SK-N-SH treated with all-trans-retinoic acid at 6 μM for 48 hours (cell line): ENCODE measurements around the gene SMIM24.
A peak's percentile ranks its signal among the peaks of the same experiment; 100 is the strongest.

Source experiments
- ATAC-seq: fragments of 200-7000 bp; cut with Tn5 transposase; 3 replicates; pipeline ENCODE4 v1.9.1; 2020; ENCODE audit warnings: mild to moderate bottlenecking, moderate library complexity
- BACH2 ChIP-seq: fragments of 250-450 bp; sonication (Bioruptor Pico); IDR thresholded peaks from 2 replicates; pipeline ENCODE4 v1.9.0; 2021; ENCODE audit warnings: mild to moderate bottlenecking, borderline replicate concordance
- CSDC2 ChIP-seq: fragments of 250-450 bp; sonication (Bioruptor Pico); IDR thresholded peaks from 2 replicates; pipeline ENCODE4 v1.5.0; 2020; ENCODE audit warnings: mild to moderate bottlenecking, moderate library complexity
- ESRRG ChIP-seq: fragments of 250-450 bp; sonication (Bioruptor Pico); IDR thresholded peaks from 2 replicates; pipeline ENCODE4 v1.6.1; 2021; ENCODE audit warnings: mild to moderate bottlenecking
- GLIS3 ChIP-seq: fragments of 250-450 bp; sonication (Bioruptor Pico); IDR thresholded peaks from 2 replicates; pipeline ENCODE4 v1.5.0; 2020; ENCODE audit warnings: mild to moderate bottlenecking, moderate library complexity
- ISL1 ChIP-seq: fragments of 250-450 bp; sonication (Bioruptor Pico); IDR thresholded peaks from 2 replicates; pipeline ENCODE4 v2.1.2; 2022; ENCODE audit warnings: mild to moderate bottlenecking, moderate library complexity
- OSR1 ChIP-seq: fragments of 250-450 bp; sonication (Bioruptor Pico); IDR thresholded peaks from 2 replicates; pipeline ENCODE4 v1.8.0; 2022; ENCODE audit warnings: moderate library complexity, mild to moderate bottlenecking, inconsistent platforms
- PPARA ChIP-seq: fragments of 250-450 bp; sonication (Bioruptor Pico); IDR thresholded peaks from 2 replicates; pipeline ENCODE4 v1.5.0; 2020; ENCODE audit warnings: mild to moderate bottlenecking, borderline replicate concordance
- SNAI2 ChIP-seq: fragments of 250-450 bp; sonication (Bioruptor Pico); IDR thresholded peaks from 2 replicates; pipeline ENCODE4 v1.5.0; 2020; ENCODE audit warnings: mild to moderate bottlenecking, moderate library complexity
- TCF4 ChIP-seq: fragments of 250-450 bp; sonication (Bioruptor Pico); IDR thresholded peaks from 2 replicates; pipeline ENCODE4 v1.8.0; 2021; ENCODE audit warnings: mild to moderate bottlenecking, moderate library complexity, borderline replicate concordance
- ZC3H10 ChIP-seq: fragments of 250-450 bp; sonication (Bioruptor Pico); IDR thresholded peaks from 2 replicates; pipeline ENCODE4 v1.5.1; 2021; ENCODE audit warnings: mild to moderate bottlenecking, moderate library complexity
- ZFP3 ChIP-seq: fragments of 250-450 bp; sonication (Bioruptor Pico); IDR thresholded peaks from 2 replicates; pipeline ENCODE4 v1.5.0; 2020; ENCODE audit warnings: mild to moderate bottlenecking, moderate library complexity
- ZFP30 ChIP-seq: fragments of 450-650 bp; formaldehyde crosslinking; IDR thresholded peaks from 2 replicates; pipeline ENCODE4 v1.5.0; 2022; ENCODE audit warnings: mild to moderate bottlenecking, moderate library complexity
- ZNF70 ChIP-seq: fragments of 450-650 bp; formaldehyde crosslinking; IDR thresholded peaks from 2 replicates; pipeline ENCODE4 v1.5.0; 2020; ENCODE audit warnings: mild to moderate bottlenecking, moderate library complexity
- ZNF8 ChIP-seq: fragments of 450-650 bp; formaldehyde crosslinking; IDR thresholded peaks from 2 replicates; pipeline ENCODE4 v1.5.0; 2020; ENCODE audit warnings: mild to moderate bottlenecking, moderate library complexity
- TF ChIP-seq, protein P1 (sequence below): fragments of 250-450 bp; sonication (Bioruptor Pico); IDR thresholded peaks from 2 replicates; pipeline ENCODE4 v1.5.1; 2021; ENCODE audit warnings: mild to moderate bottlenecking, moderate library complexity
- TF ChIP-seq, protein P2 (sequence below): fragments of 250-450 bp; sonication (Bioruptor Pico); IDR thresholded peaks from 2 replicates; pipeline ENCODE4 v1.5.1; 2020; ENCODE audit warnings: low read depth, mild to moderate bottlenecking, moderate library complexity
- TF ChIP-seq, protein P3 (sequence below): fragments of 250-450 bp; sonication (Bioruptor Pico); IDR thresholded peaks from 2 replicates; pipeline ENCODE4 v1.8.0; 2021; ENCODE audit warnings: low read depth, mild to moderate bottlenecking, moderate library complexity, borderline replicate concordance
- TF ChIP-seq, protein P4 (sequence below): fragments of 250-450 bp; sonication (Bioruptor Pico); IDR thresholded peaks from 2 replicates; pipeline ENCODE4 v1.8.0; 2020; ENCODE audit warnings: mild to moderate bottlenecking, moderate library complexity, borderline replicate concordance

The SMIM24 gene

DNA sequence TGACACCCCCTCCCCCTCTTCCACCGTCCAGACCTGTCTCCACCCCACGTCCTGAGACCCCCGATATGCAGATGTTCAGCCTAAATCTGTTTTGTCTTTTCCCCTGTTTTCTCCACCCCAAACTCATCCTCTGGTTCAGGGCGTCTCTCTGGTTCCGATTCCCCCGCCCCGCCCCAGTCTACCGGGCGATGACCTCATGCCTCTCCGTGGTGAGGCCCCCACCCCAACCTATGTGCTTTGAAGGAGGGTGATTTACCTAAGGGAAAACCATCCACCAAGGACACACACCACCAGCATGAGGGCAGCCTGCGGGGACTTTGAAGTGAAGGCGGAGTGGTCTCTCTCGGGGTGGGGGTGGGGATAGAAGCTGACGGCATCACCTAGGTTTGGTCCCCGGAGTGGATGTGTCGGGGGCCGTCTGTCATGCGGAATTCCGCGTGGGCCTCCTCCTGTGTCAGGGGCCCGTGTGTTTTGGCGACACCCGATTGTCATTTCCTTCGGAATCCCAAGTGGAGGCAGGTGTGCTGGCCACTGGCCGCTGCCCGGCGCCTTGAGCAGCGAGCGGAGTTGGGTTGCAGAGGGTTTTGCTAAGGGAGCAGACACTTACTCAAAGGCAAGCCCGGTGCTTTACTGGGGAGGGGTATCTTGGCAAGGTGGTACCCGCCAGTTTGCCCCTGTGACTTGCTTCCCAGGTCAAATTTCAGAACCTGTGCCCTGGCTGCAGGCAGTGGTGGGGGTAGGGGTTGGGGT lies 27.2 kb upstream of the SMIM24 start:
- ATAC-seq: no peak
- TF ChIP-seq SNAI2 (CRISPR knock-in tag) (no peak), ISL1 (CRISPR knock-in tag) (no peak), ZFP3 (CRISPR knock-in tag) (no peak), ZFP30 (CRISPR knock-in tag) (no peak), ZNF70 (CRISPR knock-in tag) (no peak), ZNF8 (CRISPR knock-in tag) (no peak), OSR1 (CRISPR knock-in tag) (no peak), TCF4 (no peak), GLIS3 (CRISPR knock-in tag) (no peak), ESRRG (CRISPR knock-in tag) (no peak), PPARA (CRISPR knock-in tag) (no peak)
- TF ChIP-seq, protein P1, sequence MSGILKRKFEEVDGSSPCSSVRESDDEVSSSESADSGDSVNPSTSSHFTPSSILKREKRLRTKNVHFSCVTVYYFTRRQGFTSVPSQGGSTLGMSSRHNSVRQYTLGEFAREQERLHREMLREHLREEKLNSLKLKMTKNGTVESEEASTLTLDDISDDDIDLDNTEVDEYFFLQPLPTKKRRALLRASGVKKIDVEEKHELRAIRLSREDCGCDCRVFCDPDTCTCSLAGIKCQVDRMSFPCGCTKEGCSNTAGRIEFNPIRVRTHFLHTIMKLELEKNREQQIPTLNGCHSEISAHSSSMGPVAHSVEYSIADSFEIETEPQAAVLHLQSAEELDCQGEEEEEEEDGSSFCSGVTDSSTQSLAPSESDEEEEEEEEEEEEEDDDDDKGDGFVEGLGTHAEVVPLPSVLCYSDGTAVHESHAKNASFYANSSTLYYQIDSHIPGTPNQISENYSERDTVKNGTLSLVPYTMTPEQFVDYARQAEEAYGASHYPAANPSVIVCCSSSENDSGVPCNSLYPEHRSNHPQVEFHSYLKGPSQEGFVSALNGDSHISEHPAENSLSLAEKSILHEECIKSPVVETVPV: no peak
- TF ChIP-seq, protein P2, sequence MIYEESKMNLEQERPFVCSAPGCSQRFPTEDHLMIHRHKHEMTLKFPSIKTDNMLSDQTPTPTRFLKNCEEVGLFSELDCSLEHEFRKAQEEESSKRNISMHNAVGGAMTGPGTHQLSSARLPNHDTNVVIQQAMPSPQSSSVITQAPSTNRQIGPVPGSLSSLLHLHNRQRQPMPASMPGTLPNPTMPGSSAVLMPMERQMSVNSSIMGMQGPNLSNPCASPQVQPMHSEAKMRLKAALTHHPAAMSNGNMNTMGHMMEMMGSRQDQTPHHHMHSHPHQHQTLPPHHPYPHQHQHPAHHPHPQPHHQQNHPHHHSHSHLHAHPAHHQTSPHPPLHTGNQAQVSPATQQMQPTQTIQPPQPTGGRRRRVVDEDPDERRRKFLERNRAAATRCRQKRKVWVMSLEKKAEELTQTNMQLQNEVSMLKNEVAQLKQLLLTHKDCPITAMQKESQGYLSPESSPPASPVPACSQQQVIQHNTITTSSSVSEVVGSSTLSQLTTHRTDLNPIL (CRISPR knock-in tag): no peak
- TF ChIP-seq, protein P3, sequence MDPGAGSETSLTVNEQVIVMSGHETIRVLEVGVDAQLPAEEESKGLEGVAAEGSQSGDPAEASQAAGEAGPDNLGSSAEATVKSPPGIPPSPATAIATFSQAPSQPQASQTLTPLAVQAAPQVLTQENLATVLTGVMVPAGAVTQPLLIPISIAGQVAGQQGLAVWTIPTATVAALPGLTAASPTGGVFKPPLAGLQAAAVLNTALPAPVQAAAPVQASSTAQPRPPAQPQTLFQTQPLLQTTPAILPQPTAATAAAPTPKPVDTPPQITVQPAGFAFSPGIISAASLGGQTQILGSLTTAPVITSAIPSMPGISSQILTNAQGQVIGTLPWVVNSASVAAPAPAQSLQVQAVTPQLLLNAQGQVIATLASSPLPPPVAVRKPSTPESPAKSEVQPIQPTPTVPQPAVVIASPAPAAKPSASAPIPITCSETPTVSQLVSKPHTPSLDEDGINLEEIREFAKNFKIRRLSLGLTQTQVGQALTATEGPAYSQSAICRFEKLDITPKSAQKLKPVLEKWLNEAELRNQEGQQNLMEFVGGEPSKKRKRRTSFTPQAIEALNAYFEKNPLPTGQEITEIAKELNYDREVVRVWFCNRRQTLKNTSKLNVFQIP (CRISPR knock-in tag): no peak

DNA sequence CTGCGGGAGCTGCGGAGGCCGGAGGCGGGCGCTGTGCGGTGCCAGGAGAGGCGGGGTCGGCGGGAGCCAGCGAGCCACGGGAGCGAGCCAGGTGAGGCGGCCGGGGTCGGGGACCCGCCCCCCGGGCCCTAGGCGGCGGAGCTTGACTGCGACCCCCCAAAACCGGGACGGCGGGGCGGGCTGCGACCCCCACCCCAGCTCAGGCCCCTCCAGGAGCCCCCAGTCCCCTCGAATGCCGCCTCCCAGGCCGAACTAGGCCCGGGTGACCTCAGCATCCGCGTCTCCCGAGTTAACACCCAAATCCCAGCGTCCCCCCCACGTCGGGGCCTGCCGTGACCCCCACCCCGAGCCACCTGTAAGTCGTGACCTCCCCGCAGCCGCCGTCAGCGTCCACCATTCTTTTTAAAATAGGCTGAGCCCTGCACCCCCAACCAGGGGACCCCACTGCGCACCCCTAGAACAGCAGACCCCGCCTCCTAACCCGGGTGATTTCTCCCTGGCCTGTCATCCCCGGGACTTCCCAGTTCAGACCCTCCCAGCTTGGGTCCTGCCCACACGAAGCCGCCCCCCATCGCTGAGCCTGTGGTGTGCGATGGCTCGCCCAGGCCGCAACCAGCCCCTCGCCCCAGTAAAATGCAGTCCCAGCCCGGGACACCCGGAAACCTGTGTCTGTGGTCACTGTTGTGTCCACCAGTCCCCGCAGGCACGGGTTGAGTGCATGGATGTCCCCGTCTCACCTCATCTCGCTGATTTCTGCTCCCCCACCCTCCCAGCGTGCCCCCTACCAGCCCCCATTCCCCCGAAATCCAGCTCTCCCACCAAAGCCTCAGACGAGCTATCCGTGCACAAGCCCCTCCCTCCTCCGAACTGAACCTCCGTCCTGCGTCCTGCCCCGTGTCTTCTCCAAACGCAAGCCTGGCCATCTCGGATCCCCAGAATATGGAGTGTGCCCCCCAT lies 26.3 kb upstream of the SMIM24 start:
- peak; percentile 38 for ATAC-seq
- TF ChIP-seq ZC3H10: no peak
- TF ChIP-seq, protein P1: no peak
- TF ChIP-seq BACH2: no peak
- TF ChIP-seq PPARA (CRISPR knock-in tag): no peak
- TF ChIP-seq GLIS3 (CRISPR knock-in tag): no peak
- TF ChIP-seq CSDC2 (CRISPR knock-in tag): no peak
- TF ChIP-seq SNAI2 (CRISPR knock-in tag): no peak
- no peak for TF ChIP-seq ZNF70 (CRISPR knock-in tag)

DNA sequence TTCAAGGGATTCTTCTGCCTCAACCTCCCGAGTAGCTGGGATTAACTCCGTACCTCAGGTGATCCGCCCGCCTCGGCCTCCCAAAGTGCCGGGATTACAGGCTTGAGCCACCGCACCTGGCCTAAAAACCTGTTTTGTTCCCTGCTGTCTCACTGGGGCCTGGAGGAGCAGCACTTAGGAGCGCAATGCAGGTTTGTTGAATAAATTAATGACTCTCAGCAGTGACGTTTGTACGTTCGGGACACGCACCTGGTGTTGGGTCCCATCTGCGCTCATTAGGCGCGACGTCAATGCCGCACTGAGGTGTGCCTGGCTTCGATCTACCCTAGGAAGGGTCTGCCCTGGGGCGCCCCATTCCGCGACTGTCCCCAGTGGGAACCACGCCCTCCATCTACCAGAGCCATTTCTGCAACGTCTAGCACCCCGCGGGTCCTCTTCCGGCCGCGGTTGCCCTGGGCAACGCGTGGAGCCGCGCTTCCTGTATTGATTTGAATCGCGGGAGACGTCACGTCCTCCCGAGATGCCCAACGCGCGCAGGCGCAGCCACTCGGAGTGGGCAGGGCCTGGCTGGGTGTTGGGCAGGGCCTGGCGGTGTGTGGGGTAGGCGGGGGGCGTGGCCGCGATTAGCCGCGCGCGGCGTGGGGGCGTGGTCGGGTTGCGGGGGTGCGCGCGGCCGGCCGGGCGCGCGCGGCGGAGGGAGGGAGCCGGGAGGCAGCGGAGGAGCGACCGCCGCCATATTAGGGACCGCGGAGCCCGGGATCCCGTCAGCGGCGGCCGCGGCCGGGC lies 25.5 kb upstream of the SMIM24 start, which contains the start of gene FZR1:
Gene FZR1 (plus strand): TSS at position 714 of the 786 bp plus-strand sequence. CDS start 16,679 bp downstream, outside the sequence.
- no peak for TF ChIP-seq ZFP3 (CRISPR knock-in tag)
- TF ChIP-seq, protein P4, sequence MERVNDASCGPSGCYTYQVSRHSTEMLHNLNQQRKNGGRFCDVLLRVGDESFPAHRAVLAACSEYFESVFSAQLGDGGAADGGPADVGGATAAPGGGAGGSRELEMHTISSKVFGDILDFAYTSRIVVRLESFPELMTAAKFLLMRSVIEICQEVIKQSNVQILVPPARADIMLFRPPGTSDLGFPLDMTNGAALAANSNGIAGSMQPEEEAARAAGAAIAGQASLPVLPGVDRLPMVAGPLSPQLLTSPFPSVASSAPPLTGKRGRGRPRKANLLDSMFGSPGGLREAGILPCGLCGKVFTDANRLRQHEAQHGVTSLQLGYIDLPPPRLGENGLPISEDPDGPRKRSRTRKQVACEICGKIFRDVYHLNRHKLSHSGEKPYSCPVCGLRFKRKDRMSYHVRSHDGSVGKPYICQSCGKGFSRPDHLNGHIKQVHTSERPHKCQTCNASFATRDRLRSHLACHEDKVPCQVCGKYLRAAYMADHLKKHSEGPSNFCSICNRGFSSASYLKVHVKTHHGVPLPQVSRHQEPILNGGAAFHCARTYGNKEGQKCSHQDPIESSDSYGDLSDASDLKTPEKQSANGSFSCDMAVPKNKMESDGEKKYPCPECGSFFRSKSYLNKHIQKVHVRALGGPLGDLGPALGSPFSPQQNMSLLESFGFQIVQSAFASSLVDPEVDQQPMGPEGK: no peak
- TF ChIP-seq, all 23 proteins: peak for 0
- ATAC-seq: peak; percentile 90
